SHP77 treated with DMSO at 0.1 percent for 48 hours (cell line): ENCODE data around the gene TNRC6B.
"Not testable (repeated sequence)": the region's sequence is repeated elsewhere in the genome, so short reads cannot be mapped to it uniquely, and the experiment has no call there.

Source experiments
- DNase-seq: peaks from one replicate; lab custom pipeline; 2025; lab: John Stamatoyannopoulos, UW

Gene TNRC6B

GRCh38 chr22:40212121-40212520 lies 34.4 kb downstream of the TNRC6B start:
- no peak for DNase-seq

GRCh38 chr22:40213478-40213877 lies 35.8 kb downstream of the TNRC6B start:
- DNase-seq = no peak

GRCh38 chr22:40215266-40215665 lies 37.5 kb downstream of the TNRC6B start:
- DNase-seq = no peak

- no peak for DNase-seq
Observed at GRCh38 chr22:40216041-40216756, 38.5 kb downstream of the TNRC6B start.

GRCh38 chr22:40218152-40218551 lies 40.4 kb downstream of the TNRC6B start:
- no peak for DNase-seq

- DNase-seq = no peak
Observed at GRCh38 chr22:40218723-40219294, 41.1 kb downstream of the TNRC6B start.

- no peak for DNase-seq
Observed at GRCh38 chr22:40220316-40221054, 42.8 kb downstream of the TNRC6B start.

- no peak for DNase-seq
Observed at GRCh38 chr22:40221055-40221414, 43.3 kb downstream of the TNRC6B start.

- not testable (repeated sequence) for DNase-seq
Observed at GRCh38 chr22:40222979-40223378, 45.3 kb downstream of the TNRC6B start.

GRCh38 chr22:40224702-40225101 lies 47.0 kb downstream of the TNRC6B start:
- DNase-seq = no peak

GRCh38 chr22:40226620-40227019 lies 48.9 kb downstream of the TNRC6B start:
- no peak for DNase-seq

GRCh38 chr22:40231618-40232313 lies 54.0 kb downstream of the TNRC6B start:
- DNase-seq = no peak

GRCh38 chr22:40232624-40233023 lies 54.9 kb downstream of the TNRC6B start:
- DNase-seq = no peak

- DNase-seq = no peak
Observed at GRCh38 chr22:40233886-40234285, 56.2 kb downstream of the TNRC6B start.

- DNase-seq = no peak
Observed at GRCh38 chr22:40234658-40235057, 56.9 kb downstream of the TNRC6B start.

GRCh38 chr22:40235308-40235707 lies 57.6 kb downstream of the TNRC6B start:
- no peak for DNase-seq

- DNase-seq = no peak
Observed at GRCh38 chr22:40236131-40236665, 58.5 kb downstream of the TNRC6B start.

GRCh38 chr22:40237241-40237640 lies 59.5 kb downstream of the TNRC6B start:
- no peak for DNase-seq

GRCh38 chr22:40237788-40238424 lies 60.2 kb downstream of the TNRC6B start:
- no peak for DNase-seq

GRCh38 chr22:40238425-40239344 lies 61.0 kb downstream of the TNRC6B start:
- no peak for DNase-seq

- DNase-seq = no peak
Observed at GRCh38 chr22:40239345-40239683, 61.6 kb downstream of the TNRC6B start.
